Hepatocyte (in vitro differentiated cells): ENCODE results near the gene NBPF6.
"Not testable (repeated sequence)": the region's sequence is repeated elsewhere in the genome, so short reads cannot be mapped to it uniquely, and the experiment has no call there.

ENCODE experiments used
- EZH2 ChIP-seq: fragments of 200-600 bp; sonication (generic); IDR thresholded peaks from 2 replicates; pipeline ENCODE4 v1.6.1; 2016; ENCODE audit warnings: antibody characterized with exemption, mild to moderate bottlenecking, borderline replicate concordance
- TF ChIP-seq, protein P1 (sequence below): fragments of 200-600 bp; sonication (generic); IDR thresholded peaks from 2 replicates; pipeline ENCODE4 v1.5.1; 2016; ENCODE audit warnings: antibody characterized with exemption, mild to moderate bottlenecking; ENCODE audit not compliant: poor library complexity

GRCh38 chr1:108450043-108450442 lies at the start of gene NBPF6:
- not testable (repeated sequence) for TF ChIP-seq EZH2
- TF ChIP-seq, protein P1, sequence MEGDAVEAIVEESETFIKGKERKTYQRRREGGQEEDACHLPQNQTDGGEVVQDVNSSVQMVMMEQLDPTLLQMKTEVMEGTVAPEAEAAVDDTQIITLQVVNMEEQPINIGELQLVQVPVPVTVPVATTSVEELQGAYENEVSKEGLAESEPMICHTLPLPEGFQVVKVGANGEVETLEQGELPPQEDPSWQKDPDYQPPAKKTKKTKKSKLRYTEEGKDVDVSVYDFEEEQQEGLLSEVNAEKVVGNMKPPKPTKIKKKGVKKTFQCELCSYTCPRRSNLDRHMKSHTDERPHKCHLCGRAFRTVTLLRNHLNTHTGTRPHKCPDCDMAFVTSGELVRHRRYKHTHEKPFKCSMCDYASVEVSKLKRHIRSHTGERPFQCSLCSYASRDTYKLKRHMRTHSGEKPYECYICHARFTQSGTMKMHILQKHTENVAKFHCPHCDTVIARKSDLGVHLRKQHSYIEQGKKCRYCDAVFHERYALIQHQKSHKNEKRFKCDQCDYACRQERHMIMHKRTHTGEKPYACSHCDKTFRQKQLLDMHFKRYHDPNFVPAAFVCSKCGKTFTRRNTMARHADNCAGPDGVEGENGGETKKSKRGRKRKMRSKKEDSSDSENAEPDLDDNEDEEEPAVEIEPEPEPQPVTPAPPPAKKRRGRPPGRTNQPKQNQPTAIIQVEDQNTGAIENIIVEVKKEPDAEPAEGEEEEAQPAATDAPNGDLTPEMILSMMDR: not testable (repeated sequence)
